Measurements from ENCODE around the gene FAM20B. TPM values are rescaled to one million over a fixed set of nuclear protein-coding genes. Genes with fewer than 3 reads are reported as not detected.
A peak's percentile ranks its signal among the peaks of the same experiment; 100 is the strongest.

Gene FAM20B
- total RNA-seq, 2 donors from 2014 or later = 47.7 to 52.4 TPM

DNA sequence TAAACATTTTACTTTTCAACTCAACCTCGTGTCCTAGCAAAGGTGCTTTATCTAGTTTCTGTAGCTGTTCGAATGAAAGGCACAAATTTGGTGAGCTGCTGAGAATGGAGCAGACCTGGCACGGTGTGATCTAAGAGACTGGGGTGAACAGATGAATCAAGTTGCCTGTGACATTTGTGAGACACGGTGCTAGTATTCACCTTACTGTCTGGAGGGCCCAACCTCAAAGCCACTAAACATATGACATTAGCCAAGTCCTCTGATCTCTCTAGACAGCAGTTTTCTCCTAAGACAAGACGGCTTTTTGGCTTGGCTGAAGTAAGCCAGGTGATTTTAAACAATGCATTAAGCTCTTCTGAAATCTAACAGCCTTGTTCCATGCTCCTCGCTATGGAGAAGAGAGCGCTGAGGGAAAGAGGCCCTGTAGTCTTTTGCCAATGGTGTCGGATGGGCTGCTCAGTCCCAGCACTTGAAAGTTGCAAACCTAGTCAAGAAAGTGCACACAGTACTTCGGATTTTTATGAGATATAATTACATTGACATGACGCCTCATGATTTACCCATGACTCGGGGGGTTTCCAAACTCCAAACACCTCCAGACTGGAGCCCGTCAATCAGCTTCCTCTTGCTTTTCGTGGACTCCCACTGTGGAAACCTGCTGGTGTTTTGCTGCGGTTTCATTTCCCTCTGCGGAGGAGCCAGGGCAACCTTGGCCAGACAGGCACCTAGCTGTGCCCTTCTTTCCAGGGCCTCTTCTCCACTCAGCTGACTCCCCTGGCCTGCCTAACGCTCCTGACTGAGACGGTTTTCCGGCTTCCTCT lies 55.4 kb downstream of the FAM20B start:
- H3K27me3 ChIP-seq (ENCODE audit: control insufficient read depth, insufficient read depth, low read length, poor library complexity, severe bottlenecking) = no peaks in the 10 kb centered on the region
- H3K27ac ChIP-seq (ENCODE audit: low read depth, low read length) = no peak overlapping the region
- H3K27ac Mint-ChIP-seq = peak overlapping the region; percentile 91
- H3K36me3 ChIP-seq (ENCODE audit: control insufficient read depth, insufficient read depth, low read length) = peaks cover 9% of the 10 kb centered on the region
- H3K4me1 ChIP-seq (ENCODE audit: control insufficient read depth, insufficient read depth, low read length) = no peaks in the 10 kb centered on the region
- H3K4me1 Mint-ChIP-seq = peaks cover 19% of the 10 kb centered on the region
- 68 to 73% methylated on average over 17 to 18 of the region's 18 CpGs for WGBS, 2 experiments (ENCODE audit: insufficient coverage in 1 of 2, insufficient read length in 1 of 2)
- peak overlapping the region; percentile 12 for H3K9ac ChIP-seq (ENCODE audit: extremely low read depth, low read length, poor library complexity, severe bottlenecking)
- no peaks in the 10 kb centered on the region for H3K27me3 Mint-ChIP-seq (ENCODE audit: insufficient read depth)
- TF ChIP-seq, protein P1, sequence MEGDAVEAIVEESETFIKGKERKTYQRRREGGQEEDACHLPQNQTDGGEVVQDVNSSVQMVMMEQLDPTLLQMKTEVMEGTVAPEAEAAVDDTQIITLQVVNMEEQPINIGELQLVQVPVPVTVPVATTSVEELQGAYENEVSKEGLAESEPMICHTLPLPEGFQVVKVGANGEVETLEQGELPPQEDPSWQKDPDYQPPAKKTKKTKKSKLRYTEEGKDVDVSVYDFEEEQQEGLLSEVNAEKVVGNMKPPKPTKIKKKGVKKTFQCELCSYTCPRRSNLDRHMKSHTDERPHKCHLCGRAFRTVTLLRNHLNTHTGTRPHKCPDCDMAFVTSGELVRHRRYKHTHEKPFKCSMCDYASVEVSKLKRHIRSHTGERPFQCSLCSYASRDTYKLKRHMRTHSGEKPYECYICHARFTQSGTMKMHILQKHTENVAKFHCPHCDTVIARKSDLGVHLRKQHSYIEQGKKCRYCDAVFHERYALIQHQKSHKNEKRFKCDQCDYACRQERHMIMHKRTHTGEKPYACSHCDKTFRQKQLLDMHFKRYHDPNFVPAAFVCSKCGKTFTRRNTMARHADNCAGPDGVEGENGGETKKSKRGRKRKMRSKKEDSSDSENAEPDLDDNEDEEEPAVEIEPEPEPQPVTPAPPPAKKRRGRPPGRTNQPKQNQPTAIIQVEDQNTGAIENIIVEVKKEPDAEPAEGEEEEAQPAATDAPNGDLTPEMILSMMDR (conservative IDR thresholded peaks at IDR 0.05) = no peak
- H3K9me3 Mint-ChIP-seq = no peaks in the 10 kb centered on the region
- H3K9me3 ChIP-seq (ENCODE audit: control insufficient read depth, low read length) = no peaks in the 10 kb centered on the region
- peak overlapping the region; percentile 80 for H3K4me3 ChIP-seq (ENCODE audit: low read length)
- peaks cover 8% of the 10 kb centered on the region for H3K36me3 Mint-ChIP-seq (ENCODE audit: low read depth)
- no peak for DNase-seq
- H3K4me3 Mint-ChIP-seq = peak overlapping the region; percentile 78

DNA sequence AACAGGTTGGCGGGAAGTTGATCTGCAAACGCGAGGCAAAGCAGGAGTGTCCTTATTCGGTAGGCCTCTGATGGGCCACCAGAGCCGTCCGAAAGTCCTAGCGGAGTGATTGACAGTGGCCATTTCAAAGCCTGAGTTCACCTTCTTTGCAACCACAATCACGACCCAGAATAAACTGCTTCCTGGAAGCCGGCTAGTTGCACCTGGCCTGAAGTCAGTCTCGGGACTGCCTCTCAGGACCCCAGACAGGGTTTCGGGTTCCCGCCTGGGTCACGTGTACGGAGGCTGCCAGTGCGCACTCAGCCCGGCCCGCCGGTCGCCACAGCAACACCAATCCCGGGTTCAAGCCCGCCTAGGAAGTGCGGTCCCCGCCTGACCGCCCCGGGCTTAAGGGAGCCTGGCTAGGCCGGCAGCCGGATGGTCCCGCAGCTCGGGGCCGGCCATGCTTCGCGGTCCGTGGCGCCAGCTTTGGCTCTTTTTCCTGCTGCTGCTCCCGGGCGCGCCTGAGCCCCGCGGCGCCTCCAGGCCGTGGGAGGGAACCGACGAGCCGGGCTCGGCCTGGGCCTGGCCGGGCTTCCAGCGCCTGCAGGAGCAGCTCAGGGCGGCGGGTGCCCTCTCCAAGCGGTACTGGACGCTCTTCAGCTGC lies 56.1 kb downstream of the FAM20B start, which contains the start of gene TOR3A:
Gene TOR3A, plus strand, starts transcription at position 384 of the 646 bp plus-strand sequence. Its CDS starts 59 bp downstream, at position 443.
- no peaks in the 10 kb centered on the region for H3K9me3 Mint-ChIP-seq
- Histone ChIP-seq H3K9me3 (ENCODE audit: control insufficient read depth, low read length) (no peaks in the 10 kb centered on the region), H3K9ac (ENCODE audit: extremely low read depth, low read length, poor library complexity, severe bottlenecking) (peak within 1 kb of the TSS; percentile 69), H3K27me3 (ENCODE audit: control insufficient read depth, insufficient read depth, low read length, poor library complexity, severe bottlenecking) (no peaks in the 10 kb centered on the region), H3K36me3 (ENCODE audit: control insufficient read depth, insufficient read depth, low read length) (peaks cover 6% of the 10 kb centered on the region), H3K27ac (ENCODE audit: low read depth, low read length) (no peak within 1 kb of the TSS), H3K4me3 (ENCODE audit: low read length) (peak within 1 kb of the TSS; percentile 80), H3K4me1 (ENCODE audit: control insufficient read depth, insufficient read depth, low read length) (no peaks in the 10 kb centered on the region)
- H3K27ac Mint-ChIP-seq = peak within 1 kb of the TSS; percentile 91
- TF ChIP-seq, protein P1 (conservative IDR thresholded peaks at IDR 0.05) = no peak
- 1% methylated on average over 25 to 51 of the region's 51 CpGs for WGBS, 2 experiments (ENCODE audit: insufficient coverage in 1 of 2, insufficient read length in 1 of 2)
- peaks cover 12% of the 10 kb centered on the region for H3K36me3 Mint-ChIP-seq (ENCODE audit: low read depth)
- H3K27me3 Mint-ChIP-seq (ENCODE audit: insufficient read depth) = no peaks in the 10 kb centered on the region
- peak; percentile 98 for DNase-seq
- peak within 1 kb of the TSS; percentile 78 for H3K4me3 Mint-ChIP-seq
- H3K4me1 Mint-ChIP-seq = peaks cover 19% of the 10 kb centered on the region

DNA sequence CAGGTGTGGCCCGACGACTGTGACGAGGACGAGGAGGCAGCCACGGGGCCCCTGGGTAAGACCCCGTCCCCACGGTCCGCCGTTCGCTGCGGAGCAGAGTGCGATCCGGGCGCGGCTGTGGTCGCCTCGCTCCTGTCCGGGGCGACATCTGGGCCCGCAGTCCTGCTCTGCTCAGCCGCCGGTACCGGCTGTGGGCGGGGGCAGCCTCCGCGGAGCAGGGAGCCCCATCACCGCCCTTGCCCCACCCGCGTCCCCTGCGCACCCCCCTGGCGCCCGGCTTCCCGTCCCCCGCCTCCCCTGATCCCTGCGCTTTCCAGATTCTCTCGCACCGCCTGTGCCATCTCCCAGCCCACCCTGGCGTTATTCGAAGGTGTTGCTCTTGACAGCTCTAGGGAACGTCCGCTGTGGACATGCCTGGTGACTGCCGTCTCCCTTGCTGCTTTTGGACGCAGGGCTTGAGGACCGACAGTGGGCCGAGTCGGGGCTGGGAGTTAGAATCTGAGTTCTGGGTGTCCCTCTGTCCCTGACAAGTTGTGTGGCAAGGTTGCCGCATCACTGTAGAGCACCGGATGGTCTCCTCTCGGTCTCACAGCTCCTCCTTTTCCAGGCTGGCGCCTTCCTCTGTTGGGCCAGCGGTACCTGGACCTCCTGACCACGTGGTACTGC lies 56.8 kb downstream of the FAM20B start:
- Histone ChIP-seq H3K36me3 (ENCODE audit: control insufficient read depth, insufficient read depth, low read length) (peaks cover 5% of the 10 kb centered on the region), H3K9ac (ENCODE audit: extremely low read depth, low read length, poor library complexity, severe bottlenecking) (peak overlapping the region; percentile 69), H3K4me1 (ENCODE audit: control insufficient read depth, insufficient read depth, low read length) (no peaks in the 10 kb centered on the region), H3K27me3 (ENCODE audit: control insufficient read depth, insufficient read depth, low read length, poor library complexity, severe bottlenecking) (no peaks in the 10 kb centered on the region), H3K27ac (ENCODE audit: low read depth, low read length) (no peak overlapping the region), H3K4me3 (ENCODE audit: low read length) (peak overlapping the region; percentile 80), H3K9me3 (ENCODE audit: control insufficient read depth, low read length) (no peaks in the 10 kb centered on the region)
- peak overlapping the region; percentile 83 for H3K27ac Mint-ChIP-seq
- peak overlapping the region; percentile 78 for H3K4me3 Mint-ChIP-seq
- no peaks in the 10 kb centered on the region for H3K9me3 Mint-ChIP-seq
- peaks cover 22% of the 10 kb centered on the region for H3K4me1 Mint-ChIP-seq
- H3K36me3 Mint-ChIP-seq (ENCODE audit: low read depth) = peaks cover 14% of the 10 kb centered on the region
- TF ChIP-seq, protein P1 (conservative IDR thresholded peaks at IDR 0.05) = no peak
- peak; percentile 85 for DNase-seq
- H3K27me3 Mint-ChIP-seq (ENCODE audit: insufficient read depth) = no peaks in the 10 kb centered on the region
- WGBS, 2 experiments (ENCODE audit: insufficient coverage in 1 of 2, insufficient read length in 1 of 2) = 0 to 1% methylated on average over 12 to 52 of the region's 52 CpGs
